Progenitor cell of endocrine pancreas (in vitro differentiated cells): ENCODE measurements around the gene DLX3. TPM values are rescaled to one million over a fixed set of nuclear protein-coding genes. Genes with fewer than 3 reads are reported as not detected.

Source experiments
- DNase-seq: peaks from one replicate; pipeline ENCODE4 v3.0.0; 2021; ENCODE audit warnings: low spot score; ENCODE audit not compliant: unreplicated experiment
- H3K27ac Mint-ChIP-seq: 2 replicates; pipeline ENCODE4 v1.8.0; 2021; ENCODE audit warnings: mild to moderate bottlenecking, moderate library complexity, mixed read lengths
- H3K27me3 Mint-ChIP-seq: 2 replicates; pipeline ENCODE4 v1.8.0; 2021; ENCODE audit warnings: mixed read lengths
- H3K36me3 Mint-ChIP-seq: 2 replicates; pipeline ENCODE4 v1.8.0; 2022; ENCODE audit warnings: mixed read lengths; ENCODE audit not compliant: insufficient read depth
- H3K4me1 Mint-ChIP-seq: 2 replicates; pipeline ENCODE4 v1.8.0; 2021; ENCODE audit warnings: low read depth, mixed read lengths
- H3K4me3 Mint-ChIP-seq: 2 replicates; pipeline ENCODE4 v1.8.0; 2021; ENCODE audit warnings: low read depth, mild to moderate bottlenecking, moderate library complexity, mixed read lengths
- H3K9me3 Mint-ChIP-seq: 2 replicates; pipeline ENCODE4 v1.8.0; 2021; ENCODE audit warnings: low read depth, mixed read lengths
- CTCF ChIP-seq: fragments of 200-600 bp; sonication (generic); IDR thresholded peaks from one replicate; pipeline ENCODE4 v1.5.0; 2021; ENCODE audit warnings: antibody characterized with exemption, mild to moderate bottlenecking; ENCODE audit not compliant: unreplicated experiment
- total RNA-seq: library from RNA; stranded (reverse); gene quantifications from 2 replicates; pipeline ENCODE4 v1.2.1, GENCODE V29; 2021

DLX3 gene
- total RNA-seq, 1 donor from 2014 or later, result 1.8 TPM

DNA sequence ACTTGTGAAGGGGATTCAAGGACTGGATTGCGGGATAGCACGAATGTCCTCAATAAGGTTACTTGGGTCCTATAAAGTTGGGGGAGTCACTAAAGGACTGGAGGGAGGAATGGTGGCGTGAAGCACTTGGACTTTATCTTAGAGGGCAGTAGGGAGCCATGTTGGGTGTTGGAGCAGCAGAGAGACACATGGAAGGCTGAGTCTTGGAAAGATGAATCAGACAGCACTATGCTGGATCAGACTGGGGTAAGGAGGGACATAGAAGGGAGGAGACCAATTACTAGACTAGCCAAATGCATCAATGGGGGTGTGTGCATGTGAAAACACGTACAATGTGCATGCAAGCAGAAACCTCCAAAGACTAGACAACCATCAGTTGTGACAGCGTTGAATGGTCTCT, 52.1 kb downstream of the DLX3 start:
- Mint-ChIP-seq H3K36me3 (no peaks in the 10 kb centered on the region), H3K9me3 (no peaks in the 10 kb centered on the region), H3K4me1 (peaks cover 3% of the 10 kb centered on the region), H3K4me3 (no peak overlapping the region), H3K27ac (no peak overlapping the region), H3K27me3 (peaks cover 58% of the 10 kb centered on the region)
- TF ChIP-seq CTCF, result no peak
- no peak for DNase-seq

DNA sequence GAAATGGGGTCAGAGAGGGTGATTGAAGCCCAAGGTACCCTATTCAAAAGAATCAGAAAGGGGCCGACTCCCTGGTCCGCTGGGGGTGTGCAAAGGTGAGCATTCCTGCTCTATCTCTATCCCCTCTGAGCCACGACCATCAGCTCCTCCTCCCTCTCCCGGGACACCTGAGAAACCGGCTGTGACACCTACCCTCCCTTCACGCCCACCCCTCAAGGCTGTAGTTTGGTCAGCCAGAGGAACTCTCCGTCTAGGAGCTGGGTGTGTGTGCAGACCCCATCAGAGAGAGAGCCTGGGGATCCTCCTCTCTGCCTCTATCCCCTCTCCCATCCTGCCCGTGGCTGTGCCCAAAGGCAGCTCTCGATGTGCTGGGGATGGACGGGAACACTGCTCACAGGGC, 53.6 kb downstream of the DLX3 start:
- Mint-ChIP-seq H3K9me3 (no peaks in the 10 kb centered on the region), H3K4me3 (no peak overlapping the region), H3K27me3 (peaks cover 56% of the 10 kb centered on the region), H3K27ac (no peak overlapping the region), H3K4me1 (peaks cover 1% of the 10 kb centered on the region), H3K36me3 (no peaks in the 10 kb centered on the region)
- no peak for TF ChIP-seq CTCF
- no peak for DNase-seq

Other genes starting within 250 kb of the DLX3 start
- gene FAM117A, start 231.1 kb downstream of the DLX3 start, total RNA-seq, result 19.1 and 20.2 TPM in 2 replicates
- 67.9 and 72.0 TPM in 2 replicates for gene KAT7, start 206.5 kb downstream of the DLX3 start, total RNA-seq
- gene TAC4, start 147.2 kb downstream of the DLX3 start, total RNA-seq, result not detected in 2 replicates
- 1.9 and 2.4 TPM in 2 replicates for gene DLX4, start 26.0 kb downstream of the DLX3 start, total RNA-seq
- 17.6 and 19.5 TPM in 2 replicates for gene ITGA3, start 60.9 kb upstream of the DLX3 start, total RNA-seq
- 35.7 and 37.1 TPM in 2 replicates for gene PDK2, start 100.1 kb upstream of the DLX3 start, total RNA-seq
- gene SAMD14, start 134.9 kb upstream of the DLX3 start, total RNA-seq, result 6.0 and 7.7 TPM in 2 replicates
- 34.3 and 35.7 TPM in 2 replicates for gene PPP1R9B, start 155.5 kb upstream of the DLX3 start, total RNA-seq
- not detected in 2 replicates for gene SGCA, start 170.8 kb upstream of the DLX3 start, total RNA-seq
- 26.7 and 38.4 TPM in 2 replicates for gene COL1A1, start 206.4 kb upstream of the DLX3 start, total RNA-seq